GM18909 (cell line): ENCODE data around the gene TFF2.

Experiments used
- ATAC-seq: cut with Tn5 transposase; IDR thresholded peaks from one replicate; pipeline ENCODE4 v1.9.1; 2021; ENCODE audit warnings: mild to moderate bottlenecking; ENCODE audit not compliant: unreplicated experiment, poor library complexity

Gene TFF2

GRCh38 chr21:42348762-42349161, 2.0 kb downstream of the TFF2 start:
- no peak for ATAC-seq

GRCh38 chr21:42347601-42348327, 3.0 kb downstream of the TFF2 start:
- no peak for ATAC-seq

GRCh38 chr21:42346866-42347600, 3.8 kb downstream of the TFF2 start:
- ATAC-seq: no peak

- ATAC-seq: no peak
These were observed 4.4 kb downstream of the TFF2 start for GRCh38 chr21:42346441-42346840.

- no peak for ATAC-seq
These were observed 6.2 kb downstream of the TFF2 start for GRCh38 chr21:42344631-42345030.

GRCh38 chr21:42343963-42344510, 6.8 kb downstream of the TFF2 start:
- no peak for ATAC-seq

- ATAC-seq: no peak
These were observed 7.2 kb downstream of the TFF2 start for GRCh38 chr21:42343556-42343955.

GRCh38 chr21:42343101-42343500, 7.7 kb downstream of the TFF2 start:
- ATAC-seq: no peak

GRCh38 chr21:42341776-42342542, 8.8 kb downstream of the TFF2 start:
- no peak for ATAC-seq

- ATAC-seq: no peak
These were observed 10.4 kb downstream of the TFF2 start for GRCh38 chr21:42340187-42341050.

- ATAC-seq: no peak
These were observed 11.8 kb downstream of the TFF2 start for GRCh38 chr21:42338729-42339715.

GRCh38 chr21:42337830-42338728, 12.7 kb downstream of the TFF2 start:
- no peak for ATAC-seq

- no peak for ATAC-seq
These were observed 13.5 kb downstream of the TFF2 start for GRCh38 chr21:42337276-42337675.

- ATAC-seq: no peak
These were observed 14.7 kb downstream of the TFF2 start for GRCh38 chr21:42336054-42336453.

GRCh38 chr21:42332557-42333317, 18.1 kb downstream of the TFF2 start:
- no peak for ATAC-seq

GRCh38 chr21:42331660-42332059, 19.1 kb downstream of the TFF2 start:
- ATAC-seq: no peak
